Fibroblast of lung (primary cell): Measurements from ENCODE around the gene TLX1.

ENCODE experiments used
- CTCF ChIP-seq, 2 donors: IDR thresholded peaks in 1 of 2; conservative IDR thresholded peaks in 1 of 2; 1 replicate in 1 of 2; 2 replicates in 1 of 2; pipeline ENCODE4 v1.5.1; 2011 to 2012; ENCODE audit warnings: low read length in 2 of 2, control low read depth in 1 of 2, inconsistent platforms in 1 of 2, low read depth in 1 of 2, mild to moderate bottlenecking in 1 of 2
- EZH2 ChIP-seq: IDR thresholded peaks from 2 replicates; pipeline ENCODE4 v1.5.1; 2012; ENCODE audit warnings: low read length, control low read depth, mild to moderate bottlenecking; ENCODE audit errors: missing control alignments

- TF ChIP-seq CTCF (conservative IDR thresholded peaks at IDR 0.05 in 1 of 2, IDR thresholded peaks at IDR 0.05 in 1 of 2; ENCODE audit: low read depth in 1 of 2, low read length in 2 of 2), result no peak
- TF ChIP-seq EZH2, result no peak
These were observed 35.3 kb downstream of the TLX1 start for GRCh38 chr10:101166430-101166829.
